GM10248 (cell line): ENCODE results near the gene C11orf52.

ENCODE experiments used
- CTCF ChIA-PET: fragments of 300-600 bp; sonication (Branson Sonifier 250); formaldehyde crosslinking; extraction: SDS; loops from one replicate; lab custom pipeline; 2021; ENCODE audit warnings: antibody characterized with exemption; lab: Yijun Ruan, JAX
- POLR2A ChIA-PET: fragments of 350-650 bp; sonication (Branson Sonifier 250); formaldehyde crosslinking; extraction: SDS; loops from one replicate; lab custom pipeline; 2020; ENCODE audit warnings: antibody characterized with exemption; lab: Yijun Ruan, JAX
- DNase-seq: peaks from one replicate; pipeline ENCODE4 v3.0.0; 2012; ENCODE audit errors: extremely low spot score
- TF ChIP-seq, protein P1 (sequence below): IDR thresholded peaks from 2 replicates; pipeline ENCODE4 v1.5.1; 2012; ENCODE audit warnings: mild to moderate bottlenecking, low read depth; ENCODE audit errors: extremely low read depth, missing control alignments, control extremely low read depth

C11orf52 gene, protein sequence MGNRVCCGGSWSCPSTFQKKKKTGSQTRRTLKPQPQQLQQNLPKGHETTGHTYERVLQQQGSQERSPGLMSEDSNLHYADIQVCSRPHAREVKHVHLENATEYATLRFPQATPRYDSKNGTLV

DNA sequence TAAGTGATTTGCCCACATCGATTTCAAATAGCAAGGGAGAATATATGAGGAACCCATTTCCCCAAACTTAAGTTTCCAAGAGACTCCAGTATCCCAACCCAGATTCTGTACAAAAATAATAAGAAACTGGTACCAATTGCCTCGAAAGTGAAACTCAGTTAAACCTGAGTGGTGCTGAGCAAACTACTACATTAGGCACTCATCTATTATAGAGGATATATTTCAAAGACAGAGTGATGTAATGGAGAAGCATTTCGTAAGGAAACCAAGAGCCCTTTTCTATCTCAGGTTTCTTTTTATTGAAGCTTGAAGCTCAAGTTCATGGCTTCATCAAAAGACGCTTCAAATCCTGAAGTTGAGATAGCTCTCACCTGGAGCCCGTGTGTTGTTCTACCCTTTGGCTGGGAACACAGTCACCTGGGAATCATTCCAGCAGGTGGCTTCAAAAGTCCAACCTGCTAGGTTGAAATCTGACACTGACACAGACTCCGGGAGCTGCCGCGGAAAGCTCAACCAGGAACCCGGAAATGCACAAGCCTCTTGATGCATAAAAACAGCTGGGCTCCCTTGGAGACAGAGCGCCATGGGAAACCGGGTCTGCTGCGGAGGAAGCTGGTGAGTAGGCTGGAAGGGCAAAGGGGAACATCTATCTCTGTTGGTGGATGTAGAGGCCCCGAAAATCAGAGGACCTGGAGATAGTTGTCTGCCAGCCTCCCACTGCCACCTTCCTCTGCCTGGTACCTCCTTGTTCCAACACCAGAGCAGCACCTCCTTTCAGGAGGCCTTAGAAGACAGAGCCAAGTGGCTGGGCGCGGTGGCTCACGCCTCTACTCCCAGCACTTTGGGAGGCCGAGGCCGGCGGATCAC, at the start of gene C11orf52:
C11orf52 (plus strand) TSS at position 524 of the 867 bp plus-strand sequence; CDS start at position 584, 60 bp downstream.
- ChIA-PET CTCF (interaction anchor here (0.9 to 2.1 kb wide), 4 partner anchors 8 to 16 kb away, joined by 3 to 8 read pairs (median 4); no protein-coding TSS in a partner anchor), POLR2A (no interaction called here)
- DNase-seq: no peak
- TF ChIP-seq, protein P1, sequence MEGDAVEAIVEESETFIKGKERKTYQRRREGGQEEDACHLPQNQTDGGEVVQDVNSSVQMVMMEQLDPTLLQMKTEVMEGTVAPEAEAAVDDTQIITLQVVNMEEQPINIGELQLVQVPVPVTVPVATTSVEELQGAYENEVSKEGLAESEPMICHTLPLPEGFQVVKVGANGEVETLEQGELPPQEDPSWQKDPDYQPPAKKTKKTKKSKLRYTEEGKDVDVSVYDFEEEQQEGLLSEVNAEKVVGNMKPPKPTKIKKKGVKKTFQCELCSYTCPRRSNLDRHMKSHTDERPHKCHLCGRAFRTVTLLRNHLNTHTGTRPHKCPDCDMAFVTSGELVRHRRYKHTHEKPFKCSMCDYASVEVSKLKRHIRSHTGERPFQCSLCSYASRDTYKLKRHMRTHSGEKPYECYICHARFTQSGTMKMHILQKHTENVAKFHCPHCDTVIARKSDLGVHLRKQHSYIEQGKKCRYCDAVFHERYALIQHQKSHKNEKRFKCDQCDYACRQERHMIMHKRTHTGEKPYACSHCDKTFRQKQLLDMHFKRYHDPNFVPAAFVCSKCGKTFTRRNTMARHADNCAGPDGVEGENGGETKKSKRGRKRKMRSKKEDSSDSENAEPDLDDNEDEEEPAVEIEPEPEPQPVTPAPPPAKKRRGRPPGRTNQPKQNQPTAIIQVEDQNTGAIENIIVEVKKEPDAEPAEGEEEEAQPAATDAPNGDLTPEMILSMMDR: no peak

DNA sequence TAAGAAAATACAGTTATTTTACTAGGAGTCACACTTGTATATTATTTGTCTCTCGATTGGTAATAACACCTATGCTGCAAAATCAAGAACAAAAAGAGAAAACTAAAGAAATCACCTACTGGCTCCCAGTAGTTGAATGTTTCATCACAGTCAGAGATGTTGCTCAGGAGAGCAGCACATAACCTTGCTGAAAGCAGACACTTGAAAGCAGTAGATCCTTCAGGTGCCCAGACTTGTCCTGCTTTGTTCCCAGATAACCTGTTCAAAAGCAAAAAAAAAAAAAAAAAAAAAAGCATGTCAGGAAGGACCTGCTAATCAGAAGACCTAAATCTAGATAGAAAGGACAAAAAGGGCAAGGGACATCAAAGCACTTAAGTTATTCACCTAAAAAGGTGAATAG, 48.6 kb upstream of the C11orf52 start:
- POLR2A ChIA-PET: interaction anchor here (1.2 kb wide), 1 partner anchor 57 kb away, joined by 3 read pairs; no protein-coding TSS in a partner anchor
- CTCF ChIA-PET: interaction anchor here (0.7 to 2.8 kb wide), 10 partner anchors 13 to 410 kb away, joined by 3 to 19 read pairs (median 6); no protein-coding TSS in a partner anchor
- DNase-seq: no peak
- TF ChIP-seq, protein P1: no peak

DNA sequence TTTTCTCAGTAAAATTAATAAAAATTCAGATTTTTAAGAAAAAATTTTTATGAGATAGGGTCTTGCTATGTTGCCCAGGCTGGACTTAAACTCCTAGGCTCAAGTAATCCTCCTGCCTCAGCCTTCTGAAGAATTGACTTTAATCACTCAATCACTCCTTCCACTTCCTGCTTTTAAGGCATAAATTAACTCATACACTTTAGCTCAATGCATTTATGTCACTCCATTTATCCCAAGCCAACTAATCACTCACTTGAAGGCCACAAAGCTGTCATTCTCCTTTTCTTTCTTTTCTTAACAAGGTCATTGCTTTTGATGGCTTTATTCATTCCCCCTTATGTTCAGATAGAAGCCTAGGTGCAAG, 48.2 kb upstream of the C11orf52 start:
- DNase-seq: peak; percentile 13
- TF ChIP-seq, protein P1: no peak
- POLR2A ChIA-PET: interaction anchor here (0.6 to 1.2 kb wide), 2 partner anchors 12 to 56 kb away, joined by 3 read pairs; no protein-coding TSS in a partner anchor
- CTCF ChIA-PET: interaction anchor here (0.7 to 2.8 kb wide), 14 partner anchors 9 to 409 kb away, joined by 3 to 19 read pairs (median 6); no protein-coding TSS in a partner anchor

DNA sequence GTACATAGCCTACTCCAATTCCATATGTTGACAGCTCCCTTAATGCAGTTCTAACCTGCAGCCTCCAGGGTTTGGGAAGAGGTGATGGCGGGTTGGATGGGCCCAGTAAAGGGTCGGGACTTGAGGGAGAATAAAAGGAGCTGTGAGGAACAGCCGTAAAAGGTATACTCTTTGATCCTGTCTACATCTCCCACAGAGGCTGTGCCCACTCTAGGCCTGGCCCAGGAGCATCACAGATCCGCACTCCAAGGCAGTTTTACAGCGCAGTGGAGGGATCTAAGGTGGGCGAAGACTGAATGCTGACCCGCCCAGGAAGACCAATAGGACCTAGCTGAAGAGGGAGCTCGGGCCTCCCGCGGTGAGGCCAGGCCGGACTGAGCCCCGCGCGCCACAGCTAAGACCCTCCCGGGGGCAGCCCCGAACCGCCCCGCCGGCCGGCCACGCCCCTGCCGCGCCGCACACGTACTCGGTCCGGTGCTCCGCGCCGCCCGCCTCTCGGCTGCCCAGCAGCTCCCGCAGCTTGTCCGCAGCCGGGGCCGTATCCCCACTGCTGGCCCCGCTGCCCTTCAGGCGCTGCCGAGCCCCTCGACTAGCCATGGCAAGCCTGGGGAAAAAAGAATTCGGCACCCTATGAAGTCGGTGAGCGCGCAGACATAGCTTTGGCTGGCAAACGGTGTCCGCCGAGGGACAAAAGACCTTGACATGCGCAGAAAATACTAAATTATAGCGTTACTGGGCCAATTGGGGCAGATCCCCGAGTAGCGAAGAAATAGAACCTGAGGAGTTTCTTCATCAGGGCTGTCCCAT, 47.6 kb upstream of the C11orf52 start, which contains the start of gene ALG9:
ALG9 (minus strand) TSS at position 696 of the 807 bp plus-strand sequence; CDS start at position 597, 99 bp downstream.
- POLR2A ChIA-PET: interaction anchor here (0.6 to 1.2 kb wide), 2 partner anchors 12 to 56 kb away, joined by 3 read pairs; no protein-coding TSS in a partner anchor
- TF ChIP-seq, protein P1: no peak
- DNase-seq: peak; percentile 87
- CTCF ChIA-PET: interaction anchor here (0.7 to 2.8 kb wide), 19 partner anchors 9 to 411 kb away, joined by 3 to 19 read pairs (median 4); no protein-coding TSS in a partner anchor

DNA sequence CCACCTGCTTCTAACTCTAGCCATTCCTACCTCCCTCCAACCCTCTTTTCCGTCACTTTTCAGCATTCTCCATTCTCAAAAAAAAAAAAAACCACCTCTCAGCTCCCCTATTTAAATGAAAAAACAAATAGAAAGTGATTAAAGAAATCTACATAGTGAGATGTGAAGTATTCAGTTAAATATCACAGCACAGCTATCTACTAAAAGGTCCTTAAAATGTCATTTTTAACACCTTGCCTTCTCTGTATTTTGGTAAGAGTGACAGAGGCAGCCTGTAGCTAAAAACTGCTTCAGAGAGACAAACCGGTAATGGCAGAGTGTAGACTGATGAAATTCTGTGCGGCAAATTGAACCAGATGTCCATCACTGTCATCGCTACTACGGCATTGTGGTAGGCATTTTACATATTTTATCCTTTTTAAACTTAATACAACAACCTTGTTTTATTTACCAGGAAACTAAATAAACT, 47.0 kb upstream of the C11orf52 start:
- no peak for DNase-seq
- ChIA-PET CTCF (interaction anchor here (0.7 to 2.8 kb wide), 16 partner anchors 8 to 411 kb away, joined by 3 to 19 read pairs (median 4); no protein-coding TSS in a partner anchor), POLR2A (interaction anchor here (0.6 kb wide), 1 partner anchor 17 kb away, joined by 4 read pairs; no protein-coding TSS in a partner anchor)
- TF ChIP-seq, protein P1: no peak
